ENCODE measurements around the gene KIF26B.

Gene KIF26B

GRCh38 chr1:245428681-245429080, 273.9 kb downstream of the KIF26B start:
- Histone ChIP-seq H3K4me3 (ENCODE audit: low read length) (no peak overlapping the region), H3K4me1 (ENCODE audit: control insufficient read depth, insufficient read depth, low read length) (no peaks in the 10 kb centered on the region), H3K36me3 (ENCODE audit: control insufficient read depth, insufficient read depth, low read length) (no peaks in the 10 kb centered on the region), H3K9ac (ENCODE audit: low read length) (no peak overlapping the region), H3K9me3 (ENCODE audit: control insufficient read depth, low read length) (no peaks in the 10 kb centered on the region), H3K27me3 (ENCODE audit: control insufficient read depth, insufficient read depth, low read length) (no peaks in the 10 kb centered on the region)

- no peaks in the 10 kb centered on the region for H3K27me3 ChIP-seq (ENCODE audit: control insufficient read depth, insufficient read depth, low read length)
- H3K9ac ChIP-seq (ENCODE audit: low read length) = no peak overlapping the region
- no peaks in the 10 kb centered on the region for H3K4me1 ChIP-seq (ENCODE audit: control insufficient read depth, insufficient read depth, low read length)
- no peaks in the 10 kb centered on the region for H3K9me3 ChIP-seq (ENCODE audit: control insufficient read depth, low read length)
- no peak overlapping the region for H3K4me3 ChIP-seq (ENCODE audit: low read length)
- no peaks in the 10 kb centered on the region for H3K36me3 ChIP-seq (ENCODE audit: control insufficient read depth, insufficient read depth, low read length)
Measured at GRCh38 chr1:245431706-245432105, 276.9 kb downstream of the KIF26B start.

DNA sequence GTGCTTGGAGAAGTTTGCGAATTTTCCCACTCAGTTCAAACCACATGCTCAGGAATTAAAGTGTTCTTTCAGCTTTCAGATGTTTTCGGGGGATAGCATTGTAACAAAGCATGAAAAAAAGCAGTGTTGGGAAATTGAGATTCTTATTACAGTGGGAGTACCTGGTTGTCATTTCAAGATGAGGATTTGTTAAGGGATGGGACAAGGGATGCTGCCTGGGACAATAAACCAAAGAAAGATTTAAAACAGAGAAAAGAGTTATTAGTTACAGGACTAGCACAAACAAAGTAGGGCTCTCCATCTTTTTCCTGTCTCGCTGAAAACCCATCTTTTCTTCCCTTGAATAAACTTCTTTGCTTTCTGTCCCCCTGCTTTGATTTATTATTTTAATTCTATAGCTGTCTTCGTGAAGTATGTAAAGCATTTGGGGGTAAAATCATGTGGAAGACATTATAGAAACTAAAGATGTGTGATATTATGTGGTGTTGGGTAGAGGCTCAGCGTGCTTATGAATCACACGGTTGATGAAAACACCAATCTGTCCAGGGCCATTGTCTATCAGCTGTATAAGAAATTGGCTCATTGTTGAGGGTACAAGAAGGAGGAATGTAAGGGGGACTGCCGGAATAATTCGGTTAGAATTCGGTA, 277.6 kb downstream of the KIF26B start:
- no peaks in the 10 kb centered on the region for H3K27me3 ChIP-seq (ENCODE audit: control insufficient read depth, insufficient read depth, low read length)
- no peak overlapping the region for H3K4me3 ChIP-seq (ENCODE audit: low read length)
- H3K36me3 ChIP-seq (ENCODE audit: control insufficient read depth, insufficient read depth, low read length) = no peaks in the 10 kb centered on the region
- H3K9ac ChIP-seq (ENCODE audit: low read length) = no peak overlapping the region
- no peaks in the 10 kb centered on the region for H3K4me1 ChIP-seq (ENCODE audit: control insufficient read depth, insufficient read depth, low read length)
- H3K9me3 ChIP-seq (ENCODE audit: control insufficient read depth, low read length) = no peaks in the 10 kb centered on the region

GRCh38 chr1:245433561-245433960, 278.8 kb downstream of the KIF26B start:
- Histone ChIP-seq H3K4me1 (ENCODE audit: control insufficient read depth, insufficient read depth, low read length) (no peaks in the 10 kb centered on the region), H3K9me3 (ENCODE audit: control insufficient read depth, low read length) (no peaks in the 10 kb centered on the region), H3K4me3 (ENCODE audit: low read length) (no peak overlapping the region), H3K36me3 (ENCODE audit: control insufficient read depth, insufficient read depth, low read length) (no peaks in the 10 kb centered on the region), H3K9ac (ENCODE audit: low read length) (no peak overlapping the region), H3K27me3 (ENCODE audit: control insufficient read depth, insufficient read depth, low read length) (no peaks in the 10 kb centered on the region)

GRCh38 chr1:245434280-245434679, 279.5 kb downstream of the KIF26B start:
- Histone ChIP-seq H3K4me3 (ENCODE audit: low read length) (no peak overlapping the region), H3K27me3 (ENCODE audit: control insufficient read depth, insufficient read depth, low read length) (no peaks in the 10 kb centered on the region), H3K36me3 (ENCODE audit: control insufficient read depth, insufficient read depth, low read length) (no peaks in the 10 kb centered on the region), H3K9ac (ENCODE audit: low read length) (no peak overlapping the region), H3K4me1 (ENCODE audit: control insufficient read depth, insufficient read depth, low read length) (no peaks in the 10 kb centered on the region), H3K9me3 (ENCODE audit: control insufficient read depth, low read length) (no peaks in the 10 kb centered on the region)

- Histone ChIP-seq H3K9me3 (ENCODE audit: control insufficient read depth, low read length) (no peaks in the 10 kb centered on the region), H3K9ac (ENCODE audit: low read length) (no peak overlapping the region), H3K4me3 (ENCODE audit: low read length) (no peak overlapping the region), H3K36me3 (ENCODE audit: control insufficient read depth, insufficient read depth, low read length) (no peaks in the 10 kb centered on the region), H3K27me3 (ENCODE audit: control insufficient read depth, insufficient read depth, low read length) (no peaks in the 10 kb centered on the region), H3K4me1 (ENCODE audit: control insufficient read depth, insufficient read depth, low read length) (no peaks in the 10 kb centered on the region)
Measured at GRCh38 chr1:245436407-245436806, 281.6 kb downstream of the KIF26B start.

- H3K9me3 ChIP-seq (ENCODE audit: control insufficient read depth, low read length) = no peaks in the 10 kb centered on the region
- H3K9ac ChIP-seq (ENCODE audit: low read length) = no peak overlapping the region
- H3K36me3 ChIP-seq (ENCODE audit: control insufficient read depth, insufficient read depth, low read length) = no peaks in the 10 kb centered on the region
- no peak overlapping the region for H3K4me3 ChIP-seq (ENCODE audit: low read length)
- no peaks in the 10 kb centered on the region for H3K27me3 ChIP-seq (ENCODE audit: control insufficient read depth, insufficient read depth, low read length)
- no peaks in the 10 kb centered on the region for H3K4me1 ChIP-seq (ENCODE audit: control insufficient read depth, insufficient read depth, low read length)
Measured at GRCh38 chr1:245437369-245438062, 282.7 kb downstream of the KIF26B start.

- no peaks in the 10 kb centered on the region for H3K4me1 ChIP-seq (ENCODE audit: control insufficient read depth, insufficient read depth, low read length)
- H3K9me3 ChIP-seq (ENCODE audit: control insufficient read depth, low read length) = no peaks in the 10 kb centered on the region
- no peak overlapping the region for H3K9ac ChIP-seq (ENCODE audit: low read length)
- no peaks in the 10 kb centered on the region for H3K36me3 ChIP-seq (ENCODE audit: control insufficient read depth, insufficient read depth, low read length)
- H3K27me3 ChIP-seq (ENCODE audit: control insufficient read depth, insufficient read depth, low read length) = no peaks in the 10 kb centered on the region
- H3K4me3 ChIP-seq (ENCODE audit: low read length) = no peak overlapping the region
Measured at GRCh38 chr1:245440922-245441321, 286.1 kb downstream of the KIF26B start.

- H3K27me3 ChIP-seq (ENCODE audit: control insufficient read depth, insufficient read depth, low read length) = no peaks in the 10 kb centered on the region
- H3K4me1 ChIP-seq (ENCODE audit: control insufficient read depth, insufficient read depth, low read length) = no peaks in the 10 kb centered on the region
- no peak overlapping the region for H3K4me3 ChIP-seq (ENCODE audit: low read length)
- H3K9me3 ChIP-seq (ENCODE audit: control insufficient read depth, low read length) = no peaks in the 10 kb centered on the region
- H3K9ac ChIP-seq (ENCODE audit: low read length) = no peak overlapping the region
- no peaks in the 10 kb centered on the region for H3K36me3 ChIP-seq (ENCODE audit: control insufficient read depth, insufficient read depth, low read length)
Measured at GRCh38 chr1:245441689-245442088, 286.9 kb downstream of the KIF26B start.

DNA sequence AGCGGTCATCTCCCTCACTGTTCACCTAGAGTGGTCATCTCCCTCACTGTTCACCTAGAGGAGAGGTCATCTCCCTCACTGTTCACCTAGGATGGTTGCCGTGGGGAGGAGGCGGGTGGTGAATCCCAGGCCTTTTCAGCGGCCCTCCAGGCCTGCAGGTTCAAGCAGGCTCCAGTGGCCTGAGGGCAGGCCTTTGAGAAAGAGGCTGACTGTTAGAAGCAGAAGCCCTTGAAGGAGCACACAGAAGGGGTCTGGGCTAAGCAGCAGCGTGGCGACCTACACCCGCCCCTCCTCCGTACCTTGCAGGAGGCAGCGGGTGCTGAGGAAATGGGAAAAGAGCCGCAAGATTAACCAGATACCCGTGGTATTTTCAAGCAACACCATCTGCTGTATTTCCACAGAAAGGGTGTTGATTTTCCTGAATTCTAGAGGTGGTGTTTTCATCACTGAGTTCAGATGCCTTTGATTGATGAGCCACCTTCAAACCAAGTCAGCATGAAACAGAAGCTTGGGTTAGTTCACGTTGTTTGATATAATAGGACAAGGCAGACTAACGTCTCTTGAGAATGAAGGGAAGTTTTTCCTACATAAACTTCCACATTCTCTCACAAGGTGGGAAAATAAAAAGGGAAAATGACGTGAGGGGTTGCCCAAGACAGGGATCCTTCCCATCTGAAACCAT, 289.5 kb downstream of the KIF26B start:
- Histone ChIP-seq H3K36me3 (ENCODE audit: control insufficient read depth, insufficient read depth, low read length) (no peaks in the 10 kb centered on the region), H3K27me3 (ENCODE audit: control insufficient read depth, insufficient read depth, low read length) (no peaks in the 10 kb centered on the region), H3K4me1 (ENCODE audit: control insufficient read depth, insufficient read depth, low read length) (no peaks in the 10 kb centered on the region), H3K9me3 (ENCODE audit: control insufficient read depth, low read length) (no peaks in the 10 kb centered on the region), H3K4me3 (ENCODE audit: low read length) (no peak overlapping the region), H3K9ac (ENCODE audit: low read length) (no peak overlapping the region)

GRCh38 chr1:245444945-245445344, 290.2 kb downstream of the KIF26B start:
- H3K9me3 ChIP-seq (ENCODE audit: control insufficient read depth, low read length) = no peaks in the 10 kb centered on the region
- no peaks in the 10 kb centered on the region for H3K4me1 ChIP-seq (ENCODE audit: control insufficient read depth, insufficient read depth, low read length)
- no peaks in the 10 kb centered on the region for H3K27me3 ChIP-seq (ENCODE audit: control insufficient read depth, insufficient read depth, low read length)
- H3K36me3 ChIP-seq (ENCODE audit: control insufficient read depth, insufficient read depth, low read length) = no peaks in the 10 kb centered on the region
- H3K4me3 ChIP-seq (ENCODE audit: low read length) = no peak overlapping the region
- H3K9ac ChIP-seq (ENCODE audit: low read length) = no peak overlapping the region

GRCh38 chr1:245448531-245448930, 293.7 kb downstream of the KIF26B start:
- no peaks in the 10 kb centered on the region for H3K36me3 ChIP-seq (ENCODE audit: control insufficient read depth, insufficient read depth, low read length)
- H3K4me3 ChIP-seq (ENCODE audit: low read length) = no peak overlapping the region
- no peaks in the 10 kb centered on the region for H3K9me3 ChIP-seq (ENCODE audit: control insufficient read depth, low read length)
- H3K4me1 ChIP-seq (ENCODE audit: control insufficient read depth, insufficient read depth, low read length) = no peaks in the 10 kb centered on the region
- H3K27me3 ChIP-seq (ENCODE audit: control insufficient read depth, insufficient read depth, low read length) = no peaks in the 10 kb centered on the region
- H3K9ac ChIP-seq (ENCODE audit: low read length) = no peak overlapping the region
